Mesenchymal stem cell (in vitro differentiated cells and primary cell): ENCODE data around the gene ITGB3.
A peak's percentile ranks its signal among the peaks of the same experiment; 100 is the strongest.

Experiments
- DNase-seq: peaks from one replicate; pipeline ENCODE4 v3.0.0-alpha.2; 2013
- H2AFZ ChIP-seq: one replicate; pipeline ENCODE4 v1.6.1; 2013; ENCODE audit warnings: low read depth, mild to moderate bottlenecking, control low read depth, inconsistent platforms, low read length, moderate library complexity
- H2AK5ac ChIP-seq: 2 replicates; pipeline ENCODE4 v1.6.1; 2013; ENCODE audit warnings: low read length, moderate library complexity, mild to moderate bottlenecking, inconsistent platforms; ENCODE audit not compliant: severe bottlenecking
- H2BK120ac ChIP-seq: one replicate; pipeline ENCODE4 v1.6.1; 2013; ENCODE audit warnings: low read depth, mild to moderate bottlenecking, inconsistent platforms, low read length, moderate library complexity
- H2BK12ac ChIP-seq, 2 experiments: one replicate each; pipeline ENCODE4 v1.6.1; 2013; ENCODE audit warnings: inconsistent platforms in 2 of 2, low read length in 2 of 2, mild to moderate bottlenecking in 2 of 2, moderate library complexity in 2 of 2, control low read depth in 1 of 2
- H2BK15ac ChIP-seq: one replicate; pipeline ENCODE4 v1.6.1; 2013; ENCODE audit warnings: mild to moderate bottlenecking, low read depth, inconsistent platforms; ENCODE audit not compliant: poor library complexity, severe bottlenecking
- H2BK5ac ChIP-seq: 2 replicates; pipeline ENCODE4 v1.6.1; 2013; ENCODE audit warnings: low read depth, mild to moderate bottlenecking, low read length, control low read depth, inconsistent platforms; ENCODE audit not compliant: poor library complexity, severe bottlenecking
- H3K14ac ChIP-seq, 2 experiments: one replicate each; pipeline ENCODE4 v1.6.1; 2013; ENCODE audit warnings: inconsistent platforms in 2 of 2, low read length in 2 of 2, control low read depth in 1 of 2, mild to moderate bottlenecking in 1 of 2, moderate library complexity in 1 of 2
- H3K18ac ChIP-seq, 2 experiments: one replicate each; pipeline ENCODE4 v1.6.1; 2013; ENCODE audit warnings: inconsistent platforms in 2 of 2, low read length in 2 of 2, control low read depth in 1 of 2, low read depth in 1 of 2, mild to moderate bottlenecking in 1 of 2
- H3K23ac ChIP-seq, 2 experiments: one replicate each; pipeline ENCODE4 v1.6.1; 2013; ENCODE audit warnings: inconsistent platforms in 2 of 2, low read length in 2 of 2, mild to moderate bottlenecking in 2 of 2, moderate library complexity in 2 of 2, control low read depth in 1 of 2
- H3K27ac ChIP-seq: 2 replicates; pipeline ENCODE4 v1.5.1; 2013; ENCODE audit warnings: mild to moderate bottlenecking, moderate library complexity, low read length, control low read depth, inconsistent platforms; ENCODE audit not compliant: poor library complexity, severe bottlenecking
- H3K27me3 ChIP-seq, 2 experiments: 2 replicates each; pipeline versions ENCODE4 v1.6.1 to v1.7.0; 2013; ENCODE audit warnings: low read length in 2 of 2, mild to moderate bottlenecking in 2 of 2, moderate library complexity in 2 of 2, control low read depth in 1 of 2, inconsistent platforms in 1 of 2; ENCODE audit not compliant: control insufficient read depth in 1 of 2, insufficient read depth in 1 of 2
- H3K36me3 ChIP-seq, 2 experiments: 2 replicates each; pipeline versions ENCODE4 v1.6.1 to v1.7.0; 2013; ENCODE audit warnings: low read length in 2 of 2, control low read depth in 1 of 2, inconsistent platforms in 1 of 2, low read depth in 1 of 2, mild to moderate bottlenecking in 1 of 2; ENCODE audit not compliant: insufficient read depth in 2 of 2, control insufficient read depth in 1 of 2
- H3K4ac ChIP-seq, 2 experiments: one replicate each; pipeline ENCODE4 v1.6.1; 2013; ENCODE audit warnings: inconsistent platforms in 2 of 2, low read length in 2 of 2, mild to moderate bottlenecking in 2 of 2, moderate library complexity in 2 of 2, control low read depth in 1 of 2, low read depth in 1 of 2
- H3K4me1 ChIP-seq: 2 replicates; pipeline ENCODE4 v1.6.1; 2013; ENCODE audit warnings: low read depth, low read length, control low read depth; ENCODE audit not compliant: control insufficient read depth, insufficient read depth
- H3K4me2 ChIP-seq: 2 replicates; pipeline ENCODE4 v1.6.1; 2013; ENCODE audit warnings: low read length, mild to moderate bottlenecking, inconsistent platforms; ENCODE audit not compliant: poor library complexity, severe bottlenecking
- H3K4me3 ChIP-seq, 2 experiments: 2 replicates each; pipeline versions ENCODE4 v1.5.1 to v1.7.0; 2013; ENCODE audit warnings: low read length in 2 of 2, mild to moderate bottlenecking in 2 of 2, control low read depth in 1 of 2, low read depth in 1 of 2; ENCODE audit not compliant: insufficient read depth in 1 of 2
- H3K79me1 ChIP-seq: replicated peaks from 2 replicates; pipeline ENCODE4 v1.6.1; 2013; ENCODE audit warnings: mild to moderate bottlenecking, control low read depth, low read length, inconsistent platforms; ENCODE audit not compliant: poor library complexity, severe bottlenecking
- H3K9ac ChIP-seq: 2 replicates; pipeline ENCODE4 v1.7.0; 2013; ENCODE audit warnings: mild to moderate bottlenecking, low read length, moderate library complexity
- H3K9me3 ChIP-seq: 2 replicates; pipeline ENCODE4 v1.7.0; 2013; ENCODE audit warnings: mild to moderate bottlenecking, low read length; ENCODE audit not compliant: control insufficient read depth
- H4K8ac ChIP-seq: one replicate; pipeline ENCODE4 v1.6.1; 2013; ENCODE audit warnings: inconsistent platforms, mild to moderate bottlenecking, low read length, moderate library complexity
- H4K91ac ChIP-seq: one replicate; pipeline ENCODE4 v1.6.1; 2013; ENCODE audit warnings: mild to moderate bottlenecking, low read length, inconsistent platforms
- WGBS: methylation state at CpG from one replicate; pipeline ENCODE4 v1.1.7; 2013; ENCODE audit warnings: mixed read lengths; 5-methylcytosine and 5-hydroxymethylcytosine counted together

The ITGB3 gene

DNA sequence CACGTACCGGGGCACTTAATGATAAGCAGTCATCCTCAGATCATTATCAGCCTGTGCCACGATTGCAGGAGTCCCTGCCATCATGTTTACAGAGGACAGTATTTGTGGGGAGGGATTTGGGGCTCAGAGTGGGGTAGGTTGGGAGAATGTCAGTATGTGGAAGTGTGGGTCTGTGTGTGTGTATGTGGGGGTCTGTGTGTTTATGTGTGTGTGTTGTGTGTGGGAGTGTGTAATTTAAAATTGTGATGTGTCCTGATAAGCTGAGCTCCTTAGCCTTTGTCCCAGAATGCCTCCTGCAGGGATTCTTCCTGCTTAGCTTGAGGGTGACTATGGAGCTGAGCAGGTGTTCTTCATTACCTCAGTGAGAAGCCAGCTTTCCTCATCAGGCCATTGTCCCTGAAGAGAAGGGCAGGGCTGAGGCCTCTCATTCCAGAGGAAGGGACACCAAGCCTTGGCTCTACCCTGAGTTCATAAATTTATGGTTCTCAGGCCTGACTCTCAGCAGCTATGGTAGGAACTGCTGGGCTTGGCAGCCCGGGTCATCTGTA lies 56.6 kb downstream of the ITGB3 start:
- Histone ChIP-seq H3K4ac (no peak overlapping the region), H2AK5ac (peak overlapping the region; percentile 31), H3K4me1 (peaks cover 11% of the 10 kb centered on the region), H3K79me1 (peaks cover 11% of the 10 kb centered on the region), H2BK5ac (no peak overlapping the region), H3K4me2 (no peak overlapping the region), H3K27me3 (no peaks in the 10 kb centered on the region), H3K27ac (no peak overlapping the region), H3K14ac (no peak overlapping the region), H3K9ac (peak overlapping the region; percentile 7), H2BK12ac (no peak overlapping the region), H3K36me3 (peaks cover 37 to 91% of the 10 kb centered on the region in 2 experiments), H4K91ac (no peak overlapping the region), H2AFZ (no peak overlapping the region), H2BK15ac (no peak overlapping the region), H3K18ac (peak overlapping the region in 1 of 2 experiments; percentile 11), H2BK120ac (no peak overlapping the region), H4K8ac (no peak overlapping the region), H3K4me3 (no peak overlapping the region), H3K23ac (no peak overlapping the region), H3K9me3 (no peaks in the 10 kb centered on the region)
- DNase-seq = no peak
- WGBS = 68% methylated on average over 4 of the region's 4 CpGs

- Histone ChIP-seq H3K4me3 (no peak overlapping the region), H2AFZ (no peak overlapping the region), H2BK5ac (no peak overlapping the region), H3K23ac (no peak overlapping the region), H3K9me3 (no peaks in the 10 kb centered on the region), H3K36me3 (peaks cover 37 to 84% of the 10 kb centered on the region in 2 experiments), H3K79me1 (peaks cover 11% of the 10 kb centered on the region), H2BK12ac (no peak overlapping the region), H2BK15ac (no peak overlapping the region), H3K4ac (no peak overlapping the region), H4K91ac (no peak overlapping the region), H3K18ac (no peak overlapping the region), H3K27ac (no peak overlapping the region), H2BK120ac (no peak overlapping the region), H3K27me3 (no peaks in the 10 kb centered on the region), H3K4me1 (peaks cover 8% of the 10 kb centered on the region), H2AK5ac (no peak overlapping the region), H3K14ac (no peak overlapping the region), H4K8ac (no peak overlapping the region), H3K4me2 (no peak overlapping the region), H3K9ac (no peak overlapping the region)
- no peak for DNase-seq
Measured at GRCh38 chr17:47311420-47311819, 57.8 kb downstream of the ITGB3 start.

DNA sequence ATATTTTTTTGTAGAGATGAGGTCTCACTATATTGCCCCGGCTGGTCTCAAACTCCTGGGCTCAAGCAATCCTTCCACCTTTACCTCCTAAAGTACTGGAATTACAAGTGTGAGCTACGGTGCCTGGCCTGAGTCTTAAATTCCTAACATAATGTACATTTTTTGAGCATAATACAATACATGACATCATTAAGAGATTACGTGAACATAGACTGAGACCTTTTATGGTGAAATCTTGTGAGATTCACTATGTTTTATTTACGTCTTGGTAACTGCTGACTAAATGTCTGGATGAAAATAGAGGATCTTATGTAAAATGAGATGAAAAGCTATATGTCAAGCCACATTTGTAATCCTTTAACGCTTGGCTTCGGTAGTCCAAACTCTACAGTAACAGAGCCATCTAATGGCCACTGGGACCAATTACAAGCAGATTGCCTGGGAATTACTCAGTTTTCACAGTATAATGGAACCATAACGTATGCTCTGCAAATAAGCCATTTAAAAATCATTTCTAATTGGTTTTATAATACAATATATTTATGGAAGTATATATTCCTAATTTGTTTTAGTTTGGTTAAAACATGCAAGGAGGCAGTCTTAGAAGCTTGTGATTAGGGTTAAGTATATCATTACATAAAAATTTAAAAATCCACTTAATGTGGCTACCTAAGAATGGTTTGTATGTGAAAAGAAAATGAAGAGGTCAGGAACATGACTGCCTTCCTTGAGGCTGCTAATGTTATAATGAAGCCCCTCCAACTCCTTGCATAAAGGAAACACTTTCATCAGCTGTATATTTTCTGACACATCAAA lies 62.0 kb downstream of the ITGB3 start:
- Histone ChIP-seq H2BK5ac (peak overlapping the region; percentile 90), H3K27me3 (no peaks in the 10 kb centered on the region), H3K79me1 (peaks cover 2% of the 10 kb centered on the region), H2AFZ (no peak overlapping the region), H4K91ac (no peak overlapping the region), H3K27ac (peak overlapping the region; percentile 96), H3K36me3 (peaks cover 12 to 69% of the 10 kb centered on the region in 2 experiments), H3K9me3 (peaks cover 5% of the 10 kb centered on the region), H2AK5ac (peak overlapping the region; percentile 84), H3K4ac (peak overlapping the region in 1 of 2 experiments; percentile 37), H2BK120ac (no peak overlapping the region), H2BK15ac (no peak overlapping the region), H3K9ac (peak overlapping the region; percentile 81), H3K23ac (no peak overlapping the region), H3K4me2 (no peak overlapping the region), H2BK12ac (peak overlapping the region in 1 of 2 experiments; percentile 56), H3K14ac (no peak overlapping the region), H3K4me1 (peaks cover 6% of the 10 kb centered on the region), H3K4me3 (peak overlapping the region in 1 of 2 experiments; percentile 29), H3K18ac (no peak overlapping the region), H4K8ac (no peak overlapping the region)
- 7% methylated on average over 5 of the region's 7 CpGs for WGBS
- DNase-seq = peak; percentile 93

- H4K91ac ChIP-seq = no peak overlapping the region
- H3K18ac ChIP-seq = no peak overlapping the region
- WGBS = 73% methylated on average over 2 of the region's 3 CpGs
- peak; percentile 65 for DNase-seq
- H4K8ac ChIP-seq = no peak overlapping the region
- H3K9ac ChIP-seq = peak overlapping the region; percentile 81
- no peak overlapping the region for H2BK120ac ChIP-seq
- peaks cover 6% of the 10 kb centered on the region for H3K4me1 ChIP-seq
- H2BK12ac ChIP-seq = no peak overlapping the region
- H3K4ac ChIP-seq = no peak overlapping the region
- no peak overlapping the region for H3K23ac ChIP-seq
- no peaks in the 10 kb centered on the region for H3K27me3 ChIP-seq
- no peak overlapping the region for H2AK5ac ChIP-seq
- peaks cover 6 to 63% of the 10 kb centered on the region in 2 experiments for H3K36me3 ChIP-seq
- H3K9me3 ChIP-seq = peaks cover 10% of the 10 kb centered on the region
- no peak overlapping the region for H2BK15ac ChIP-seq
- H3K4me3 ChIP-seq = no peak overlapping the region
- no peak overlapping the region for H3K14ac ChIP-seq
- no peak overlapping the region for H3K4me2 ChIP-seq
- H2AFZ ChIP-seq = no peak overlapping the region
- H3K79me1 ChIP-seq = peaks cover 1% of the 10 kb centered on the region
- H3K27ac ChIP-seq = peak overlapping the region; percentile 61
- H2BK5ac ChIP-seq = no peak overlapping the region
Measured at GRCh38 chr17:47316311-47316710, 62.7 kb downstream of the ITGB3 start.
